KMS-11 (cell line): ENCODE measurements around the gene SEC61B.

Source experiments
- H2AFZ ChIP-seq: fragments of 200-600 bp; sonication (generic); 2 replicates; pipeline ENCODE4 v1.6.1; 2016; ENCODE audit warnings: antibody characterized with exemption, mixed run types, low read depth
- H3K27ac ChIP-seq: fragments of 200-600 bp; sonication (generic); 2 replicates; pipeline ENCODE4 v1.6.1; 2016; ENCODE audit warnings: mild to moderate bottlenecking, mixed run types
- H3K27me3 ChIP-seq: fragments of 200-600 bp; sonication (generic); 2 replicates; pipeline ENCODE4 v1.6.1; 2017; ENCODE audit warnings: mild to moderate bottlenecking, low read depth, mixed run types, moderate library complexity; ENCODE audit not compliant: insufficient read depth
- H3K36me3 ChIP-seq: fragments of 200-600 bp; sonication (generic); 2 replicates; pipeline ENCODE4 v1.6.1; 2017; ENCODE audit warnings: mild to moderate bottlenecking, mixed run types; ENCODE audit not compliant: insufficient read depth
- H3K4me1 ChIP-seq: fragments of 200-600 bp; sonication (generic); 2 replicates; pipeline ENCODE4 v1.6.1; 2016; ENCODE audit warnings: mild to moderate bottlenecking, low read depth, mixed run types; ENCODE audit not compliant: poor library complexity, severe bottlenecking
- H3K4me2 ChIP-seq: fragments of 200-600 bp; sonication (generic); 2 replicates; pipeline ENCODE4 v1.7.0; 2016; ENCODE audit warnings: mild to moderate bottlenecking, mixed run types
- H3K4me3 ChIP-seq: fragments of 200-600 bp; sonication (generic); IDR thresholded peaks from 2 replicates; pipeline ENCODE4 v1.6.1; 2017; ENCODE audit warnings: low read depth, low read length, mixed read lengths; ENCODE audit not compliant: insufficient read depth
- H3K79me2 ChIP-seq: fragments of 200-600 bp; sonication (generic); 2 replicates; pipeline ENCODE4 v1.6.1; 2016; ENCODE audit warnings: low read depth, mixed run types; ENCODE audit not compliant: insufficient read depth
- H3K9ac ChIP-seq: fragments of 200-600 bp; sonication (generic); 2 replicates; pipeline ENCODE4 v1.6.1; 2016; ENCODE audit warnings: mild to moderate bottlenecking, mixed run types
- H4K20me1 ChIP-seq: fragments of 200-600 bp; sonication (generic); 2 replicates; pipeline ENCODE4 v1.6.1; 2016; ENCODE audit warnings: mild to moderate bottlenecking, mixed run types; ENCODE audit not compliant: insufficient read depth
- CTCF ChIP-seq: fragments of 200-600 bp; sonication (generic); conservative IDR thresholded peaks from 2 replicates; pipeline ENCODE4 v1.6.1; 2017; ENCODE audit warnings: low read depth, mild to moderate bottlenecking, antibody characterized with exemption, low read length, moderate library complexity, mixed read lengths

The SEC61B gene

GRCh38 chr9:99226054-99226453, 4.0 kb downstream of the SEC61B start:
- Histone ChIP-seq H3K79me2 (peaks cover 55% of the 10 kb centered on the region), H3K36me3 (no peaks in the 10 kb centered on the region; the same call in 1 of the 2 replicates)

GRCh38 chr9:99230206-99230605, 8.1 kb downstream of the SEC61B start:
- no peak overlapping the region for H2AFZ ChIP-seq
- no peak overlapping the region for H3K9ac ChIP-seq
- H3K27ac ChIP-seq: no peak overlapping the region
- no peaks in the 10 kb centered on the region for H3K27me3 ChIP-seq
- no peaks in the 10 kb centered on the region; the same call in 1 of the 2 replicates for H3K36me3 ChIP-seq
- no peaks in the 10 kb centered on the region; the same call in 1 of the 2 replicates for H4K20me1 ChIP-seq
- no peak for TF ChIP-seq CTCF
- H3K79me2 ChIP-seq: peaks cover 13% of the 10 kb centered on the region; the same call in 1 of the 2 replicates
- no peak overlapping the region for H3K4me3 ChIP-seq
- H3K4me2 ChIP-seq: no peak overlapping the region
- peaks cover 50% of the 10 kb centered on the region for H3K4me1 ChIP-seq

More at GRCh38 chr9:99226054-99226453, 4.0 kb downstream of the SEC61B start:
- TF ChIP-seq CTCF: no peak
- Histone ChIP-seq H2AFZ (no peak overlapping the region), H3K4me3 (no peak overlapping the region), H3K4me2 (no peak overlapping the region), H3K27me3 (no peaks in the 10 kb centered on the region), H3K4me1 (peaks cover 31% of the 10 kb centered on the region), H3K27ac (no peak overlapping the region), H4K20me1 (no peaks in the 10 kb centered on the region; the same call in 1 of the 2 replicates), H3K9ac (no peak overlapping the region)

GRCh38 chr9:99231711-99232110, 9.6 kb downstream of the SEC61B start:
- peak; percentile 92 for TF ChIP-seq CTCF
- Histone ChIP-seq H3K4me2 (peak overlapping the region; percentile 11; the same call in 1 of the 2 replicates), H3K4me1 (peaks cover 65% of the 10 kb centered on the region), H2AFZ (no peak overlapping the region), H4K20me1 (no peaks in the 10 kb centered on the region), H3K36me3 (no peaks in the 10 kb centered on the region; the same call in 1 of the 2 replicates), H3K27ac (no peak overlapping the region; the same call in 1 of the 2 replicates), H3K9ac (no peak overlapping the region), H3K27me3 (no peaks in the 10 kb centered on the region), H3K4me3 (no peak overlapping the region), H3K79me2 (peaks cover 5% of the 10 kb centered on the region; the same call in 1 of the 2 replicates)

- no peaks in the 10 kb centered on the region for H3K79me2 ChIP-seq
- H3K4me1 ChIP-seq: peaks cover 90% of the 10 kb centered on the region
- no peaks in the 10 kb centered on the region for H4K20me1 ChIP-seq
- no peak overlapping the region for H2AFZ ChIP-seq
- H3K27ac ChIP-seq: peak overlapping the region; percentile 86
- peak overlapping the region; percentile 79 for H3K4me2 ChIP-seq
- H3K4me3 ChIP-seq: no peak overlapping the region
- no peak for TF ChIP-seq CTCF
- H3K27me3 ChIP-seq: no peaks in the 10 kb centered on the region
- H3K36me3 ChIP-seq: no peaks in the 10 kb centered on the region; the same call in 1 of the 2 replicates
- H3K9ac ChIP-seq: peak overlapping the region; percentile 37; the same call in 1 of the 2 replicates
Measured at GRCh38 chr9:99234618-99235017, 12.5 kb downstream of the SEC61B start.
